Left ventricle myocardium inferior (tissue), 1 donor: ENCODE results near the gene PARP2. TPM values are rescaled to one million over a fixed set of nuclear protein-coding genes. Genes with fewer than 3 reads are reported as not detected.

Experiments
- DNase-seq: peaks from one replicate; pipeline ENCODE4 v3.0.0-alpha.2; 2020
- H3K27ac ChIP-seq: fragments of 200-600 bp; replicated peaks from 2 replicates; pipeline ENCODE4 v1.8.0; 2021
- H3K27me3 ChIP-seq: fragments of 200-600 bp; 2 replicates; pipeline ENCODE4 v1.8.0; 2021; ENCODE audit warnings: low read depth
- H3K36me3 ChIP-seq: fragments of 200-600 bp; 2 replicates; pipeline ENCODE4 v1.8.0; 2021
- H3K4me1 ChIP-seq: fragments of 200-600 bp; 2 replicates; pipeline ENCODE4 v1.8.0; 2021
- H3K4me3 ChIP-seq: fragments of 200-600 bp; 2 replicates; pipeline ENCODE4 v1.8.0; 2021; ENCODE audit warnings: mild to moderate bottlenecking, moderate library complexity
- H3K9me3 ChIP-seq: fragments of 200-600 bp; replicated peaks from 2 replicates; pipeline ENCODE4 v1.8.0; 2021
- intact Hi-C: fragments of 100-400 bp; cut with micrococcal nuclease; formaldehyde crosslinking; loops from one replicate; pipeline ENCODE4 v1.11.0; 2022
- total RNA-seq: library from RNA; stranded (reverse); fragmentation: NEBNext Ultra II Directional; extraction: Animal tissue kit (Norgen Biotek cat#: 25700); gene quantifications from one replicate; pipeline ENCODE4 v1.2.1, GENCODE V29; 2021
- TF ChIP-seq, protein P1 (sequence below): fragments of 200-600 bp; IDR thresholded peaks from 2 replicates; pipeline ENCODE4 v1.8.0; 2021; ENCODE audit warnings: antibody characterized with exemption, mild to moderate bottlenecking, borderline replicate concordance
- donor health status: DM: no; HTN: yes; CAD: no; lungs with severe emphysema.

The PARP2 gene
- total RNA-seq, 1 donor from 2014 or later, result 15.6 TPM

DNA sequence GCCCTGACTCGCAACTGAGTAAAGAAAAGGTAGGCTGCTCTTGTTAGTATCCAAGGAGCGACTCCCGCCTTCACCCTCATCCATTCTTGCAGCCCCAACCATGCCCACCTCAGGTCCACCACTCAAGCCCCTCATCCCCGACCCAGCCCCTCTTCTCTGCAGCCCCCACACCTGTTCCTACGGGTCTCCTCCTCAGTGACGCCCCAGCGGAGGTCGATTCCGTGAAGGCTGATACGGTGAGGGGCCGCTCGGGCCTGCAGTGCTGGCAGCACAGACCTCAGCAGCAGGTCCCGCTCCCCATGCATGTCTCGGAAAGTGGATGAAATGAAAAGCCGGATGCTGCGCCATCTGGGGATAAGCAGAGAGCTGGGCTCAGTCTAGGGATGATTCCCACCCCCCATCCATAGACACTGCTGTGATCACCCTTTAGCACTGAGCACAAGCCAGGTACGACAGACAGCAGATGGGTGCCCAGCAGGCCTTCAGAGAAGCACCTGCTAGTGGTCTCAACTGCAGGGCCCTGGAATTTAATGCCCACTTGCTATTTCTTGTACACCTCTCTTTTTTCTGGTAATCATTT, 42.9 kb downstream of the PARP2 start:
- no peak overlapping the region for H3K4me3 ChIP-seq
- H3K4me1 ChIP-seq, result no peaks in the 10 kb centered on the region
- peaks cover 95% of the 10 kb centered on the region for H3K36me3 ChIP-seq
- no peak overlapping the region for H3K27ac ChIP-seq
- H3K27me3 ChIP-seq, result no peaks in the 10 kb centered on the region
- TF ChIP-seq, protein P1, sequence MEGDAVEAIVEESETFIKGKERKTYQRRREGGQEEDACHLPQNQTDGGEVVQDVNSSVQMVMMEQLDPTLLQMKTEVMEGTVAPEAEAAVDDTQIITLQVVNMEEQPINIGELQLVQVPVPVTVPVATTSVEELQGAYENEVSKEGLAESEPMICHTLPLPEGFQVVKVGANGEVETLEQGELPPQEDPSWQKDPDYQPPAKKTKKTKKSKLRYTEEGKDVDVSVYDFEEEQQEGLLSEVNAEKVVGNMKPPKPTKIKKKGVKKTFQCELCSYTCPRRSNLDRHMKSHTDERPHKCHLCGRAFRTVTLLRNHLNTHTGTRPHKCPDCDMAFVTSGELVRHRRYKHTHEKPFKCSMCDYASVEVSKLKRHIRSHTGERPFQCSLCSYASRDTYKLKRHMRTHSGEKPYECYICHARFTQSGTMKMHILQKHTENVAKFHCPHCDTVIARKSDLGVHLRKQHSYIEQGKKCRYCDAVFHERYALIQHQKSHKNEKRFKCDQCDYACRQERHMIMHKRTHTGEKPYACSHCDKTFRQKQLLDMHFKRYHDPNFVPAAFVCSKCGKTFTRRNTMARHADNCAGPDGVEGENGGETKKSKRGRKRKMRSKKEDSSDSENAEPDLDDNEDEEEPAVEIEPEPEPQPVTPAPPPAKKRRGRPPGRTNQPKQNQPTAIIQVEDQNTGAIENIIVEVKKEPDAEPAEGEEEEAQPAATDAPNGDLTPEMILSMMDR, result no peak
- H3K9me3 ChIP-seq, result no peaks in the 10 kb centered on the region
- no peak for DNase-seq
- intact Hi-C loops, result no loop called here

DNA sequence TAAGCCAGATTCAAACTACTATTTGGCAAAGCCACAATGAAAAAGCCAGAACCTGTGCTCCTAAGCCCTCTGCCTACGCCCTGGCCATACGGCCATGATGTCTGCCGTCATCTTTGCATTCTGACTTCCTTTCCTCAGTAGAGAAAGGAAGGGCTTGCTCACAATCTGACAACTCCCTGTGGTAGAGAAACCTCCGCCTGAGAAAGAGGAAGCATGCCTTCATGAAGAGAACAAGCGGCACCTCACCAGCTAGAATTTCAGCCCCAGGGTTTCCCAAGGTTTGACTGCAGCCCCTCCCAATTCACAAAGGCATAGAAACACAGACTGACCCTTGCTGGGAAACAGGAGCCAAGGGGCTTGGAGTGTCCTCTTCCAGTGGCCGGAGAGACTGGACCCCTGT, 44.1 kb downstream of the PARP2 start:
- TF ChIP-seq, protein P1, result no peak
- intact Hi-C loops, result no loop called here

DNA sequence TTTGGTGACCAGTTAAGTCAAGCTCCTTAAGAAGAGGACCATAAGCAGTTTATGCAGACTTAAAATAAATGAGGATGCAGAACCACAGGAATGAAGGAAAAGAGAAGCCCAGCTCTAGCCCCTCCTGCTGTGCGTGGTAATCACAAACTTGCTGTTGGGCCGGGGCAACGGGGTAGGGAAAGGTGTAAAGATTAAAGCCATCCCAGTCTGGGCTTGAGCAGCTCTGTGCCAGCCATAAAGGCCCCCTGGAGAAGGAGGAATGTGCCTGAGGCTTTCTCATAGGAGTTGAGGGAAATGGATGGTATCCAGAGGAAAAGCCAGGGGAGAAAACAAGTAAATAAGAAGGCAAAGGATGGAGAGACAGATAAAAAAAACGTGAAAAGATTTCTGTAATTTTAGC, 44.7 kb downstream of the PARP2 start:
- peaks cover 95% of the 10 kb centered on the region for H3K36me3 ChIP-seq
- TF ChIP-seq, protein P1, result no peak

More for the DNA sequence above, 44.1 kb downstream of the PARP2 start:
- no peaks in the 10 kb centered on the region for H3K27me3 ChIP-seq
- H3K36me3 ChIP-seq, result peaks cover 95% of the 10 kb centered on the region
- no peaks in the 10 kb centered on the region for H3K9me3 ChIP-seq
- H3K4me1 ChIP-seq, result no peaks in the 10 kb centered on the region
- DNase-seq, result no peak
- H3K27ac ChIP-seq, result no peak overlapping the region
- H3K4me3 ChIP-seq, result no peak overlapping the region

DNA sequence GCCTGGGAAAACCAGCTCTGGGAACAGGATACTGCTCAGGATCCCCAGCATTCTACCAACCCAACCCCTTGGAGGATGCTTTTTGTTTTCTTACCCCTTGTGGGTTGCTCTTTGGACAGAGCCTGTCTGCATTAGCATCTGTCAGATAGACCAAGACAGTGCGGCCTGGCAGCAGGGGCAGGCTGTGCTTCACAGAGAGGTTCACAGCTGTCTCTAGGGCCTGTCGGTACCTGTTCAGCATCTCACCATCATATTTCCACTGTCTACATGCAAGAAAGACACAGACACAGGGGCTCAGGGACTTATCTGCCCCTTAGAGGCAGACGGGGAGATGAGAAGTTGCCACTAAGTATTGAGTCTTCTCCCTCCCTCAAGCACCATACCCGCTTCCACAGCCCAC, 48.1 kb downstream of the PARP2 start:
- intact Hi-C loops, result no loop called here
- Histone ChIP-seq H3K4me3 (no peak overlapping the region), H3K36me3 (peaks cover 96% of the 10 kb centered on the region), H3K9me3 (no peaks in the 10 kb centered on the region), H3K27ac (no peak overlapping the region), H3K27me3 (no peaks in the 10 kb centered on the region), H3K4me1 (no peaks in the 10 kb centered on the region)
- TF ChIP-seq, protein P1, result no peak
- no peak for DNase-seq

More for the DNA sequence above, 44.7 kb downstream of the PARP2 start:
- no peaks in the 10 kb centered on the region for H3K4me1 ChIP-seq
- no peaks in the 10 kb centered on the region for H3K27me3 ChIP-seq
- no peak overlapping the region for H3K4me3 ChIP-seq
- no peak for DNase-seq
- intact Hi-C loops, result no loop called here
- no peak overlapping the region for H3K27ac ChIP-seq
- H3K9me3 ChIP-seq, result no peaks in the 10 kb centered on the region

DNA sequence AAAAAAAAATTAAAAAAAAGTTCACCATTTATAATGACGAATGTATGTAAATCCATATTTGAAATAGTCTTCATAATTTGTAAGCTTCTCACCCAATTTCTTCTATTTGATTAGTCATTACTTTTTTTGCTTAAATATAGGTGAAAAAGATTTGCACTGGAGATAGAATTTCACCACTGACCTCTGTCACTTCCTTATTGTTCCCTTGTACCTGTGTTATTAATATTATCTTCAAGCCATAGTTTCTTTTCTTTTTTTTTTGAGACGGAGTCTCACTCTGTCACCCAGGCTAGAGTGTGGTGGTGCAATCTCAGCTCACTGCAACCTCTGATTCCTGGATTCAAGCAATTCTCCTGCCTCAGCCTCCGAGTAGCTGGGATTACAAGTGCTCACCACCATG, 54.1 kb downstream of the PARP2 start:
- Histone ChIP-seq H3K27ac (no peak overlapping the region), H3K4me1 (no peaks in the 10 kb centered on the region), H3K36me3 (peaks cover 99% of the 10 kb centered on the region), H3K27me3 (no peaks in the 10 kb centered on the region), H3K9me3 (no peaks in the 10 kb centered on the region), H3K4me3 (no peak overlapping the region)
- TF ChIP-seq, protein P1, result no peak
- intact Hi-C loops, result no loop called here
- DNase-seq, result no peak

DNA sequence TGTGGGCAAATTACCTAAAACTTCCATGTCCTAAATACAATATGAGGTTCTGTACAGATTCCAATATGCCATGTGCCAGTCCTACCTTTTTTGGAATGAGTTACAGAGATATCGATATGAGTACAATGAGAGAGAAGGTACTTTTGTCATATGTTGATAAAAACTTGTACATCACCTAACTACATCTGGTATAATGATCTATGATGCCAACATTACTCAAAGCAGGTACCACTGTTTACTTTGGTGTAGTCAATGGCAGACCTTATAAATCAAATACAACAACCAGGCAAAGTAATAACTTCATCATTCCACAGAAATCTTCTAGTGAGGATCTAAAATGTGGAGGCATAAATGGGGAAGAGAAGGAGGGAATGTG, 57.1 kb downstream of the PARP2 start:
- Histone ChIP-seq H3K4me1 (no peaks in the 10 kb centered on the region), H3K27ac (no peak overlapping the region), H3K36me3 (peaks cover 99% of the 10 kb centered on the region), H3K9me3 (no peaks in the 10 kb centered on the region), H3K27me3 (no peaks in the 10 kb centered on the region), H3K4me3 (no peak overlapping the region)
- intact Hi-C loops, result no loop called here
- TF ChIP-seq, protein P1, result no peak
- no peak for DNase-seq
